Measurements from ENCODE around the gene TACSTD2. TPM values are rescaled to one million over a fixed set of nuclear protein-coding genes. Genes with fewer than 3 reads are reported as not detected.

The TACSTD2 gene
- total and polyA plus RNA-seq, 4 donors: 0.11 to 0.47 (median 0.23) TPM

DNA sequence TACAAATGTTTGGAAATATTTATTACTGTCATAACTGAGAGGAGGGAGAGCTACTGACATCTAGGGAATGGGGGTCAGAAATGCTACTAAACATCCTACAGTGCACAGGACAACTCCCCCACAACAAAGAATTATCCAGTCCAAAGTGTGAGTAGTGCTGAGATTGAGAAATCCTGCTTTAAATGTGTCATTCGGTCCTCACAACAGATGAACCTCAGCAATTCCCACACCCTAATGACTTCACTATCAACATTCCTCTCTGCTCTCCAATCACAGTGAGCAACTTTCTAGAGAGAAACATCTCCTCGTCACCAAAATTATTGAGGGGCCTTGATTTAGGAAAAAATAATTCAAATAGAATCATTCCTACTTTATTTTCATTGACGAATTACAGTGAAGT lies 48.5 kb downstream of the TACSTD2 start:
- Histone ChIP-seq H3K9me3 (ENCODE audit: control insufficient read depth, insufficient read depth, low read length) (no peaks in the 10 kb centered on the region), H3K36me3 (ENCODE audit: control insufficient read depth, insufficient read depth, low read length) (no peaks in the 10 kb centered on the region), H3K4me1 (ENCODE audit: control insufficient read depth, insufficient read depth, low read length) (no peaks in the 10 kb centered on the region), H3K27me3 (ENCODE audit: control insufficient read depth, insufficient read depth, low read length) (no peaks in the 10 kb centered on the region), H3K4me3 (ENCODE audit: low read depth, low read length) (no peak overlapping the region), H3K27ac (ENCODE audit: low read depth, low read length) (no peak overlapping the region)
- no CpG with 5 or more reads among the region's 3 CpGs for WGBS (ENCODE audit: insufficient coverage)
- no peak for DNase-seq (ENCODE audit: low read depth in 4 of 6, low spot score in 6 of 6)

Other genes starting within 250 kb of the TACSTD2 start
- gene OMA1, start 30.5 kb downstream of the TACSTD2 start, total RNA-seq: 10 to 100 TPM; 31.4 to 48.0 TPM
- gene OMA1, start 30.5 kb downstream of the TACSTD2 start, polyA plus RNA-seq (ENCODE audit: insufficient read length in 2 of 2): 10 to 100 TPM; 11.3 to 12.0 TPM
- 10 to 100 TPM; 21.3 to 45.2 TPM for gene MYSM1, start 122.8 kb upstream of the TACSTD2 start, total RNA-seq
- gene MYSM1, start 122.8 kb upstream of the TACSTD2 start, polyA plus RNA-seq (ENCODE audit: insufficient read length in 2 of 2): 10 to 100 TPM; 25.0 to 26.7 TPM
- 100 to 1,000 TPM; 151 to 228 TPM for gene JUN, start 206.8 kb upstream of the TACSTD2 start, total RNA-seq
- 100 to 1,000 TPM in 1 of 2 donors, 10 to 100 TPM in 1; 71.9 to 120 TPM for gene JUN, start 206.8 kb upstream of the TACSTD2 start, polyA plus RNA-seq (ENCODE audit: insufficient read length in 2 of 2)

Measured in spinal cord (tissue), 10 donors.